ENCODE results near the gene DCTN3. TPM values are rescaled to one million over a fixed set of nuclear protein-coding genes. Genes with fewer than 3 reads are reported as not detected.
A peak's percentile ranks its signal among the peaks of the same experiment; 100 is the strongest.

DCTN3 gene
- total RNA-seq = 10 to 100 TPM; 58.8 to 69.2 (median 64.2) TPM

GRCh38 chr9:34620061-34620994 lies at the start of gene DCTN3:
Gene DCTN3 (minus strand): TSS chr9:34620495. CDS start chr9:34620464, 31 bp downstream.
- DNase-seq (peak; percentile 83), ATAC-seq (peak; percentile 99)
- peaks cover 24% of the 10 kb centered on the region for H3K4me1 Mint-ChIP-seq (ENCODE audit: low read depth)
- peaks cover 14% of the 10 kb centered on the region for H3K36me3 Mint-ChIP-seq (ENCODE audit: insufficient read depth)
- peaks cover 28% of the 10 kb centered on the region for H3K27me3 Mint-ChIP-seq (ENCODE audit: low read depth)
- H3K4me3 Mint-ChIP-seq = peak within 1 kb of the TSS; percentile 96
- H3K9me3 Mint-ChIP-seq = no peaks in the 10 kb centered on the region

GRCh38 chr9:34665381-34666250 lies 45.3 kb upstream of the DCTN3 start:
- Mint-ChIP-seq H3K4me3 (peak overlapping the region; percentile 83), H3K36me3 (ENCODE audit: insufficient read depth) (peaks cover 13% of the 10 kb centered on the region), H3K27me3 (ENCODE audit: low read depth) (no peaks in the 10 kb centered on the region), H3K9me3 (peaks cover 13% of the 10 kb centered on the region), H3K4me1 (ENCODE audit: low read depth) (peaks cover 49% of the 10 kb centered on the region)
- peak; percentile 88 for DNase-seq
- ATAC-seq = peak; percentile 79 to 80

GRCh38 chr9:34665067-34665380 lies 44.7 kb upstream of the DCTN3 start:
- Mint-ChIP-seq H3K27me3 (ENCODE audit: low read depth) (no peaks in the 10 kb centered on the region), H3K4me3 (peak overlapping the region; percentile 83), H3K36me3 (ENCODE audit: insufficient read depth) (peaks cover 16% of the 10 kb centered on the region), H3K4me1 (ENCODE audit: low read depth) (peaks cover 49% of the 10 kb centered on the region), H3K9me3 (peaks cover 9% of the 10 kb centered on the region)
- DNase-seq = no peak
- ATAC-seq = peak in 1 of 2 donors; percentile 32

DNA sequence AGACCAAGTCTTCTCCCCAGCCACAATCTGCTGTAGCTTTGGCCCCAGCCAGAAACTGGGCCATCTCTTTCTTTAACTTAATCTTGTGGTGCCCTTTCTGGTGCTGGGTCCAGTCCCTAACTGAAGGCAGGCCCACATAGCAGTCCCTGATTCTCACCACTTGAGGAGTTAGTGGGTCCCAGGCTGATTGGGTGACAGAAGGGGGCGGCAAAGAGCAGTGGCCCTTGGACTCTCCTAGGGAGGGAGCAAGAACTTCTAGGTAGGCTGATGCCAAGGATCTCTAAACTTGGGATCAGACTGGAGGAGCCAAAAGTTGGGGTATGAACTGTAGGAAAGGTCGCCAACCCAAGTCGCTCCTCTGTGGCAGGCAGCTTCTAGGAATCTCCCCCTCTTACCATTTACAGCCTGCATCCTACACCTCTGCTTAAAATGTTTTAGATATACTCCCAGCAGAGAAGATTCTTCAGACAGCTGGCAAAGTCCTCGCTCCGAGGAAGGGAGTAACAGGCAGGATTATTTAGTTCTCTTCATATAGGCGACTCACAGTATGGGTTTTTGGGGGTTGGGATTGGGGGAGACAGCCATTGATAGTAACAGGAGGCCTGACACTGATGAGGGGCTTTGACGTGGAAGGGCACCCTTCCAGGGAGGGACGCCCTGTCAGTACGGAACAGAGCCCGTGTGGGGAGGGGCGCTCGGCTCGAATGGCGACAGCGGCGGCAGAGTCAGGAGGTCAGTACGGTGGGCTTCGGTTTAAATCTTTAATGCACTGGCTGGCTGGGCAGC lies 44.2 kb upstream of the DCTN3 start:
- DNase-seq (peak; percentile 49), ATAC-seq (peak; percentile 46 to 59)
- Mint-ChIP-seq H3K27me3 (ENCODE audit: low read depth) (no peaks in the 10 kb centered on the region), H3K4me1 (ENCODE audit: low read depth) (peaks cover 49% of the 10 kb centered on the region), H3K9me3 (peaks cover 5% of the 10 kb centered on the region), H3K36me3 (ENCODE audit: insufficient read depth) (peaks cover 12% of the 10 kb centered on the region), H3K4me3 (peak overlapping the region; percentile 83)

GRCh38 chr9:34663303-34663605 lies 43.0 kb upstream of the DCTN3 start:
- ATAC-seq (no peak), DNase-seq (no peak)
- Mint-ChIP-seq H3K27me3 (ENCODE audit: low read depth) (no peaks in the 10 kb centered on the region), H3K36me3 (ENCODE audit: insufficient read depth) (peaks cover 4% of the 10 kb centered on the region), H3K4me1 (ENCODE audit: low read depth) (peaks cover 49% of the 10 kb centered on the region), H3K4me3 (no peak overlapping the region), H3K9me3 (no peaks in the 10 kb centered on the region)

GRCh38 chr9:34662526-34663302 lies 42.4 kb upstream of the DCTN3 start, which contains the start of gene CCL27:
Gene CCL27 (minus strand): TSS chr9:34662657. CDS start chr9:34662633, 24 bp downstream.
- Mint-ChIP-seq H3K4me1 (ENCODE audit: low read depth) (peaks cover 49% of the 10 kb centered on the region), H3K36me3 (ENCODE audit: insufficient read depth) (peaks cover 4% of the 10 kb centered on the region), H3K27me3 (ENCODE audit: low read depth) (no peaks in the 10 kb centered on the region), H3K9me3 (no peaks in the 10 kb centered on the region), H3K4me3 (no peak within 1 kb of the TSS)
- no peak for ATAC-seq
- no peak for DNase-seq

- DNase-seq = no peak
- ATAC-seq = no peak
- peaks cover 40% of the 10 kb centered on the region for H3K4me1 Mint-ChIP-seq (ENCODE audit: low read depth)
Measured at GRCh38 chr9:34659592-34660253, 39.4 kb upstream of the DCTN3 start.

GRCh38 chr9:34658461-34658860 lies 38.2 kb upstream of the DCTN3 start:
- Mint-ChIP-seq H3K4me3 (no peak overlapping the region), H3K9me3 (no peaks in the 10 kb centered on the region), H3K36me3 (ENCODE audit: insufficient read depth) (peaks cover 4% of the 10 kb centered on the region), H3K27me3 (ENCODE audit: low read depth) (no peaks in the 10 kb centered on the region), H3K4me1 (ENCODE audit: low read depth) (peaks cover 28% of the 10 kb centered on the region)
- ATAC-seq (no peak), DNase-seq (no peak)

More at GRCh38 chr9:34659592-34660253, 39.4 kb upstream of the DCTN3 start:
- Mint-ChIP-seq H3K27me3 (ENCODE audit: low read depth) (no peaks in the 10 kb centered on the region), H3K36me3 (ENCODE audit: insufficient read depth) (peaks cover 4% of the 10 kb centered on the region), H3K4me3 (no peak overlapping the region), H3K9me3 (no peaks in the 10 kb centered on the region)

- Mint-ChIP-seq H3K9me3 (no peaks in the 10 kb centered on the region), H3K27me3 (ENCODE audit: low read depth) (no peaks in the 10 kb centered on the region), H3K36me3 (ENCODE audit: insufficient read depth) (peaks cover 4% of the 10 kb centered on the region), H3K4me1 (ENCODE audit: low read depth) (peaks cover 28% of the 10 kb centered on the region), H3K4me3 (no peak overlapping the region)
- no peak for ATAC-seq
- DNase-seq = no peak
Measured at GRCh38 chr9:34656992-34657391, 36.7 kb upstream of the DCTN3 start.

DNA sequence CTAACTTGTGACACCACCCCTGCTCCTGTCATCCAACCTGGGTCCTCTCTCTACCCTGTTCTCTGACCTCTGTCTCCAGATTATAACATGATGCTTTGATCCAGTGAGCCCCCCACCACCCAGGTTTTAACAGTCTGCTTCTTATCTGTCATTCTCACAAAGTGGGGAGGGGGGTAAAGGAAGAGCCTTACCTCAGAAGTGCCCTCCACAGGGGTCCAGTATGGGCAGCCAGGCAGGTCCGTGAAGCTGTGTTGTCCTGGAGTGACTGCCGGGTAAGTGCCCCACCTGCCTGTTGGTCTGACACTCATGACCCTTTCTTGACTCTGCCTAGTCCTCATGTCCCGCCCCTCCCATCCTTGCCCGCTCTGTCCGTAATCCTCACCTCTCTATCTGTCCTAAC lies 35.1 kb upstream of the DCTN3 start:
- ATAC-seq (no peak), DNase-seq (no peak)
- Mint-ChIP-seq H3K27me3 (ENCODE audit: low read depth) (no peaks in the 10 kb centered on the region), H3K36me3 (ENCODE audit: insufficient read depth) (peaks cover under 1% of the 10 kb centered on the region), H3K9me3 (no peaks in the 10 kb centered on the region), H3K4me1 (ENCODE audit: low read depth) (peaks cover 23% of the 10 kb centered on the region), H3K4me3 (no peak overlapping the region)

DNA sequence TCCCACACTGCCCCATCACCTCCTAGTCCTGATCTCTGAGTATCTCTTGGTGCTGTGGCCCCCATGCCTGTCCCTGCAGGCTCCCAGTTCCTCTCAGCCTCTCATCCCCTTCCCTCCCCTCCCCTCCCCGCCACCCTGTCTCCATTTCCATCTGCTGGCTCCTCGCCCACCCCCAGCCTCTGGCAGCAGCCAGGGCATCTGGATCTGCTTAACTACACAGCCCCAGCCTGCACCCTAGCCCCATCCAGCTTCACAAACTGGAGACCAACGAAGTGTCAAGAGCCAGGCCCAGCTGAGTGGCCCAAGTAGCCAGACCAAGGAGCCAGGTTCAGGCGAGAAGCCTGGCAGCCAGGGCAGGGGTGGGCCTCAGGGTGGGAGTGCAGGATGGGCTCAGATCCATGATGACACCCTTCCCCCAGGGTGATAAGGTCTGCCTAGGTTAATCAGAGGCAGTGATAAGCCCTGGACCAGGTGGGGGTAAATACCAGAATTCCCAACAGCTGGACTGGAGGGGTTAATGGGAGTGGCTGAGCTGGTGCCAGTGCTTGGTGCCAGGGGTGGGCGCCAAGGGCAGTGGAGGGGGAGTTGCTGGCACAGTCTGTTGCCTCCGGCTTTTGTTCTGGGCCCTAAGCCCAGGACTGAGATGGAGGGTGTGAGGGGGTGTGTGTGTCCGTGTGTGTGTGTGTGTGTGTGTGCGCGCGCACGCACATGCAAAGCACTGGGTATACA lies 34.2 kb upstream of the DCTN3 start:
- Mint-ChIP-seq H3K9me3 (no peaks in the 10 kb centered on the region), H3K27me3 (ENCODE audit: low read depth) (no peaks in the 10 kb centered on the region), H3K4me3 (no peak overlapping the region), H3K4me1 (ENCODE audit: low read depth) (peaks cover 23% of the 10 kb centered on the region), H3K36me3 (ENCODE audit: insufficient read depth) (peaks cover under 1% of the 10 kb centered on the region)
- DNase-seq = no peak
- ATAC-seq = no peak

DNA sequence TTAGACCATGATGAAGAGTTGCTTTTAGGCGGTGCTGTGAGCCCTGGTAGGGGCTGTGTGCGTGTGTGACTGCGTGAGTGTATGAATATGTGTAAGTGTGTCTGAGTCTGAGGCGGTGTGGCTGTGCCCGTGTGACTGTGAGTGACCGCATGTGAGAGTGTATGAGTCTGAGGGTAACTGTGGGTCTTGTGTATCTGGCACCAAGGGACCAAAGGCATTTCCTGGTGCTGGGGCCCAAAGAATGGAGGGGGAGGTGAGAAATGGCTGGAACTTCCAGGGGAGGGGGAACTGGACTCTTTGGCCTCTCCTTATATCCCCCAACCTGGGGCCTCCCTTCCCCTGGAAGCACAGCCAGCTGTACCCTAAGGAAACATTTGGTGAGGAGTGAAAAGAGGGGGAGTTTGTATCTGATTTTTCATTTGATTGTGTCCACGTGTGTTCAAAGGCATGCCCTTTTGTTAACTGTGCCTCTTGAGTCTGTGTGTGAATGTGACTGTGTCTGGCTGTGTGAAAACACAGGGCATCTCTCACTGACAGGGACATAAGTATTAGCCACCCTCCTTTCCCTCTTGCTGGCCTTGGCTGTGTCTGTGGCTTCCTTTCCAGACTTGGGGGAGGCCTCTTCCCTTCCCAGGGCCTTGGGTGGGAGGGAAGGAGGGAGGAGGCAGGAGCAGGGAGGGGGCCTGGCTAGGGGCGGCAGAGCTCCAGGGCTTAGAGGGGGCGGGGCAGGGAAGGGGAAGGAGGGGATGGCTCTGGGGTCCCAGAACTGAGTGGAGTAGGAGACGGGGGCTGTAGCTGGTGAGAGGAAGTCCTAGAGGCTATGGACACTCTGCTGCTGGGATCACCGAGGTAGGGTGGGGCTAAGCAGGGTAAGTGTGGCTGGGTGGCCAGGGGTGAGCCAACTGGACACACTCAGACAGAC lies 33.1 kb upstream of the DCTN3 start:
- no peak for DNase-seq
- no peaks in the 10 kb centered on the region for H3K27me3 Mint-ChIP-seq (ENCODE audit: low read depth)
- H3K9me3 Mint-ChIP-seq = no peaks in the 10 kb centered on the region
- H3K4me1 Mint-ChIP-seq (ENCODE audit: low read depth) = peaks cover 33% of the 10 kb centered on the region
- ATAC-seq = no peak
- peaks cover 11% of the 10 kb centered on the region for H3K36me3 Mint-ChIP-seq (ENCODE audit: insufficient read depth)
- no peak overlapping the region for H3K4me3 Mint-ChIP-seq
